ENCODE data around the gene IL2RA. TPM values are rescaled to one million over a fixed set of nuclear protein-coding genes. Genes with fewer than 3 reads are reported as not detected.

IL2RA gene
- total and polyA plus RNA-seq, 7 experiments from 2014 or later: 0.85 to 266 (median 3.3) TPM

DNA sequence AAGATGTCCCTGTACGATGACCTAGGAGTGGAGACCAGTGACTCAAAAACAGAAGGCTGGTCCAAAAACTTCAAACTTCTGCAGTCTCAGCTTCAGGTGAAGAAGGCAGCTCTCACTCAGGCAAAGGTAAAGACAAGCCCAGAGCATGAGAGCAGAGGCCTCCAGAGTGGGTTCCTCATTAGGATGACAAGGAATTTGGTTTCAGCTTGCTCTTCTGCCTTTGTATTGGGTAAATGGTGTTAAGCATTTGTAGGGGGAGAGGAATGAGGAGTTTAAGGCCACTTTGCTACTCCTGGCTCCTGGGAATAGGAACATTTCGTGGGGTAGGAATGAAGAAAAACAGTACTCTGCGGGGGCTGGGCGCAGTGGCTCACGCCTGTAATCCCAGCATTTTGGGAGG, 34.9 kb upstream of the IL2RA start:
- Mint-ChIP-seq H3K36me3 (peaks cover 9 to 26% (median 13%) of the 10 kb centered on the region in 5 donors), H3K27ac (peak overlapping the region in 4 of 9 donors; percentile 6 to 59 (median 31)), H3K9me3 (no peaks in the 10 kb centered on the region), H3K4me3 (no peak overlapping the region), H3K27me3 (no peaks in the 10 kb centered on the region), H3K4me1 (peaks cover 30 to 64% (median 58%) of the 10 kb centered on the region in 7 donors)
- no peak for ATAC-seq
- H3K4me3 ChIP-seq (ENCODE audit: low read length): no peak overlapping the region
- intact Hi-C loops (cut with micrococcal nuclease): no loop called here
- peaks cover 0 to 37% (median 10%) of the 10 kb centered on the region in 3 experiments for H3K36me3 ChIP-seq (ENCODE audit: control insufficient read depth in 2 of 3, insufficient read depth in 3 of 3, low read length in 3 of 3)
- peaks cover 0 to 7% of the 10 kb centered on the region in 2 donors for H3K4me1 ChIP-seq (ENCODE audit: control insufficient read depth in 2 of 2, insufficient read depth in 2 of 2, low read length in 2 of 2)
- no peak overlapping the region for H3K27ac ChIP-seq (ENCODE audit: low read depth, low read length)
- no peaks in the 10 kb centered on the region for H3K9me3 ChIP-seq (ENCODE audit: control insufficient read depth in 2 of 3, low read length in 3 of 3)
- no peaks in the 10 kb centered on the region for H3K27me3 ChIP-seq (ENCODE audit: control insufficient read depth in 2 of 2, insufficient read depth in 2 of 2, low read length in 2 of 2)
- POLR2A ChIA-PET: interaction anchor here (1.1 to 1.5 kb wide), 2 partner anchors 47 to 66 kb away, joined by 3 to 4 read pairs; no protein-coding TSS in a partner anchor
- CTCF ChIA-PET: interaction anchor here (0.8 to 1.1 kb wide), 2 partner anchors 11 to 83 kb away, joined by 4 to 7 read pairs; no protein-coding TSS in a partner anchor
- DNase-seq: no peak

DNA sequence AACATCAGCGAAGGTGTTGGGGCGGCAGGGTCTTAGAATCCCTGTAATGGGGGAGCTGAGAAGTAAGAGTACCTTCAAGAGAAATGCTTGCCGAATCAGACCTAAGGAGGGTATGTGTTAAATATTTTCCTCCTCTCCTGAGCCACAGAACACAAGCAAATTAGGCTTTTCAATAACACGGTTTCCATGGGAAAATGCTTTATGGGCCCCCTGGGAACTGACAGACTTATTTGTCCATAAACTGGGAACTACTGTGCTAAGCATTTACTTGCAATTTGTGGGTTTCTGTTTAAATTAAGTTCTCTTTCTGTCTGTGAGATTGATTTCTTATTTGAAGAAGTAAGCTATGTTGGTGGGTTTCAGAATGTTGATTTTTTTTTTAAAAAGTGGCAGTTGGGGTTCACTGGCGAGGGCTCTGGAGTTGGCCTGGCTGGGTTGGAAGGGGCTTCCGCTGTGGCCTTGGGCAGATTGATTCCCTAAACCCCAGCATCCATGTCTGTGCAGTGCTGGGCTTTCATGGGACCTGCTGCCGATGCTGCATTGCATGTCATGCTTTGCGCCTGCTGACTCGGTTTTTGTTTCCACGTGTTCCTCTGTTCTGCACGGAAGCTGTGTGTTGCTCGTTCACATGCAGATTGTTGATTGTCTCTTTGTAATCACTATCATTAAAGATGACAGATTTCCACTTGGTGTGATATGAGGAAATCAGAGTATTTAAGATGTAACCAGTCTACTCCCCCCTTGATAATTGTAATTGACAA, 33.8 kb upstream of the IL2RA start:
- Histone ChIP-seq H3K27ac (ENCODE audit: low read depth, low read length) (no peak overlapping the region), H3K36me3 (ENCODE audit: control insufficient read depth in 2 of 3, insufficient read depth in 3 of 3, low read length in 3 of 3) (peaks cover 0 to 26% (median 0%) of the 10 kb centered on the region in 3 experiments), H3K9me3 (ENCODE audit: control insufficient read depth in 2 of 3, low read length in 3 of 3) (no peaks in the 10 kb centered on the region), H3K27me3 (ENCODE audit: control insufficient read depth in 2 of 2, insufficient read depth in 2 of 2, low read length in 2 of 2) (no peaks in the 10 kb centered on the region), H3K4me1 (ENCODE audit: control insufficient read depth in 2 of 2, insufficient read depth in 2 of 2, low read length in 2 of 2) (peaks cover 6 to 18% of the 10 kb centered on the region in 2 donors), H3K4me3 (ENCODE audit: low read length) (no peak overlapping the region)
- ATAC-seq (no peak), DNase-seq (no peak)
- peaks cover 6 to 22% (median 10%) of the 10 kb centered on the region in 5 donors for H3K36me3 Mint-ChIP-seq
- H3K27ac Mint-ChIP-seq: peak overlapping the region in 3 of 9 donors; percentile 16 to 65 (median 59)
- H3K4me3 Mint-ChIP-seq: no peak overlapping the region
- H3K9me3 Mint-ChIP-seq: no peaks in the 10 kb centered on the region
- no peaks in the 10 kb centered on the region for H3K27me3 Mint-ChIP-seq
- ChIA-PET POLR2A (interaction anchor here (0.6 to 1.5 kb wide), 4 partner anchors 46 to 276 kb away, joined by 3 to 4 read pairs (median 3); no protein-coding TSS in a partner anchor), CTCF (interaction anchor here (0.6 to 1.8 kb wide), 4 partner anchors 9 to 306 kb away, joined by 4 to 7 read pairs (median 4); no protein-coding TSS in a partner anchor)
- peaks cover 38 to 75% (median 68%) of the 10 kb centered on the region in 7 donors for H3K4me1 Mint-ChIP-seq
- intact Hi-C loops (cut with micrococcal nuclease): no loop called here

DNA sequence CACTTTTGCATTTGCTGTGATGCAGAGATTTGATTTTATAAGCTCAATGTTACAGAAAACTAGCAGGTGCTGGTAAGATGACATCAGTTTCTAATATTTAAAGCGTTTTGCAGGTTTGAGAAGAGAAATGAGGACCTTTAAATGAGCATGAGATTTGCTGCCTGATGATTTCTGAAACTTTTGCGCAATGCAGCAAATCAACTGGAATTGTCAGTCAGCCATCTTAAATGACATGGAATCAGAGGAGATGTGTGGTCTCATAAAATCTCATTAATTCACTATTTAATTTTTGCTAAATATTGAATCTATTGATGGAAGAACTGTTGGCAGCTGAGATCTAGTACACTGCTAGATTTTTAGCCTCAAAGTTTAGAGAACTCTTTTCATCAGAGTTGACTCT, 30.6 kb upstream of the IL2RA start:
- no peaks in the 10 kb centered on the region for H3K9me3 ChIP-seq (ENCODE audit: control insufficient read depth in 2 of 3, low read length in 3 of 3)
- Mint-ChIP-seq H3K4me3 (peak overlapping the region in 4 of 10 donors; percentile 19 to 95 (median 38)), H3K27me3 (no peaks in the 10 kb centered on the region), H3K27ac (peak overlapping the region in 3 of 9 donors; percentile 10 to 55 (median 33)), H3K36me3 (peaks cover 0 to 16% (median 5%) of the 10 kb centered on the region in 5 donors), H3K4me1 (peaks cover 56 to 85% (median 77%) of the 10 kb centered on the region in 7 donors), H3K9me3 (no peaks in the 10 kb centered on the region)
- intact Hi-C loops (cut with micrococcal nuclease): no loop called here
- H3K36me3 ChIP-seq (ENCODE audit: control insufficient read depth in 2 of 3, insufficient read depth in 3 of 3, low read length in 3 of 3): peaks cover 0 to 13% (median 0%) of the 10 kb centered on the region in 3 experiments
- CTCF ChIA-PET: interaction anchor here (1.9 kb wide), 1 partner anchor 78 kb away, joined by 4 read pairs; no protein-coding TSS in a partner anchor
- no peak overlapping the region for H3K4me3 ChIP-seq (ENCODE audit: low read length)
- POLR2A ChIA-PET: interaction anchor here (1.2 kb wide), 1 partner anchor 256 kb away, joined by 3 read pairs; no protein-coding TSS in a partner anchor
- no peak overlapping the region for H3K27ac ChIP-seq (ENCODE audit: low read depth, low read length)
- peaks cover 20 to 34% of the 10 kb centered on the region in 2 donors for H3K4me1 ChIP-seq (ENCODE audit: control insufficient read depth in 2 of 2, insufficient read depth in 2 of 2, low read length in 2 of 2)
- DNase-seq (no peak), ATAC-seq (no peak)
- no peaks in the 10 kb centered on the region for H3K27me3 ChIP-seq (ENCODE audit: control insufficient read depth in 2 of 2, insufficient read depth in 2 of 2, low read length in 2 of 2)

DNA sequence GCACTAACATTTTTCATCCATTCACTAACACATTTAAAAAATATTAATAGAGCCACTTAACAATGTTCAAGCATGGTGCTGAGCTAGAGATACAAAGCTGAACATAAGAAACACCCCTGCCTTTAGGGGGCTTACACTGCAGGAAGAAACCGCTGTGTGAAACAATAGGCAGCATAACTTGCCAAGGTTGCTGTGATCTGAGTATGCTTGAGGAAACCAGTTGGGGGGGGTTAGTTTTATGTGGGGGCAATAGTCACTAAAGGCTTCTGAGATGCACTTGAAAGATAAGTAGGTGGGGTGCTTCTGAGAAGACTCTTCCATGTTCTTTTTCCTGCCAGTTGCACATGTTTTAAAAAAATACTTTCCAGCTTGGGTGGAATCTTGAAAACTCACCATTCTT, 29.5 kb upstream of the IL2RA start:
- intact Hi-C loops (cut with micrococcal nuclease): no loop called here
- H3K4me3 ChIP-seq (ENCODE audit: low read length): no peak overlapping the region
- ChIA-PET CTCF (interaction anchor here (1.0 to 1.9 kb wide), 2 partner anchors 72 to 77 kb away, joined by 3 to 4 read pairs; no protein-coding TSS in a partner anchor), POLR2A (interaction anchor here (0.8 to 1.2 kb wide), 3 partner anchors 23 to 257 kb away, joined by 3 read pairs; no protein-coding TSS in a partner anchor)
- H3K27me3 ChIP-seq (ENCODE audit: control insufficient read depth in 2 of 2, insufficient read depth in 2 of 2, low read length in 2 of 2): no peaks in the 10 kb centered on the region
- peaks cover 0 to 3% (median 0%) of the 10 kb centered on the region in 3 experiments for H3K36me3 ChIP-seq (ENCODE audit: control insufficient read depth in 2 of 3, insufficient read depth in 3 of 3, low read length in 3 of 3)
- peaks cover 20 to 40% of the 10 kb centered on the region in 2 donors for H3K4me1 ChIP-seq (ENCODE audit: control insufficient read depth in 2 of 2, insufficient read depth in 2 of 2, low read length in 2 of 2)
- ATAC-seq (no peak), DNase-seq (peak in 2 of 9 donors; percentile 18 to 35)
- Mint-ChIP-seq H3K27me3 (no peaks in the 10 kb centered on the region), H3K4me3 (peak overlapping the region; percentile 44 to 100 (median 52)), H3K36me3 (peaks cover 0 to 9% (median 0%) of the 10 kb centered on the region in 5 donors), H3K4me1 (peaks cover 56 to 87% (median 83%) of the 10 kb centered on the region in 7 donors), H3K27ac (peak overlapping the region in 7 of 9 donors; percentile 10 to 67 (median 51)), H3K9me3 (peaks cover 0 to 1% (median 0%) of the 10 kb centered on the region in 11 donors)
- no peaks in the 10 kb centered on the region for H3K9me3 ChIP-seq (ENCODE audit: control insufficient read depth in 2 of 3, low read length in 3 of 3)
- peak overlapping the region; percentile 9 for H3K27ac ChIP-seq (ENCODE audit: low read depth, low read length)

DNA sequence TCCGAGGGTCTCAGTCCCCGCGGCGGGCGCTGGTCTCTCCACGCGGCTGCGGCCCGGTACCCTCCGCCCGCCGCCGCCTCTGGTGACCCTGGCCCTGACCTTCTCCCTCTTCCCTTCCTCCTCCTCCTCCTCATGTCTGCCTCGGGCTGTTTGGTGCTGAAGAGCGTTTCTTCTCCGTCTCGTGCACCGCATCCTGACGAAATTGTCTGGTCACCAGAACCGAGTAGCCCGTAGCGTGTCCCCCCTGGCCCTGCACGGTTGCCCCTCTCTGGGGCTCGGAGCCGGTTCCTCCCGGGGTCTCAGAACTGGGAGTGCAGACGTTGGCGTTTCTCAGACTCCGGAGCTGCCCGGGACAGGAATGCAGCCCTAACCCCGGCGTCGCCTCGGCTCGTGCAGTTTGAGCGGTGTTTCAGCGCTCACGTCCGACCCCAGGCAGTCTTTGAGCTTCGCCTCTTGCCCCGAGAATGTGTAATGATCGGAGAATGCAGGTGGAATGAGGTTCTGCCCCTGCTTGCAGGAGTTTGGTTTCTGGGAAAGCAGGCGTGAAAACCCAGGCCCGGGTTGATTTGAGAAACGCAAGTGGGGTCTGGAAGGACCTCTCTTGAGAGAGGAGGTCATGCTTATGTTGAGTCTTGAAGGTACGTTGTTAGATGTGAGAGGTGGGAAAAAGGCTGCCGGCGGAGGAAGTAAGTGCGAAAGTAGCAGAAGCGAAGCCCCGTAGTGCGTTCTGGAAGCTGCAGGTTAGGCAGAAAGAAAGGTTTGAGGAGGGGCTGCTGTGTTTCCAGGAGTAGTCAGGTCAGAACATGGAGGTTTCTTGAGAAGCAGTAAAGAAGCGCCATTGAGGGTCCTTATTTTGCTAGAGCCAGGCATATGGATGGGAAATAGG, 27.4 kb upstream of the IL2RA start:
- H3K4me3 Mint-ChIP-seq: peak overlapping the region; percentile 84 to 100 (median 94)
- H3K27ac Mint-ChIP-seq: peak overlapping the region; percentile 58 to 91 (median 82)
- CTCF ChIA-PET: interaction anchor here (0.7 to 1.9 kb wide), 6 partner anchors 35 to 320 kb away, joined by 3 to 10 read pairs (median 4); no protein-coding TSS in a partner anchor
- Histone ChIP-seq H3K9me3 (ENCODE audit: control insufficient read depth in 2 of 3, low read length in 3 of 3) (no peaks in the 10 kb centered on the region), H3K4me3 (ENCODE audit: low read length) (peak overlapping the region; percentile 85), H3K36me3 (ENCODE audit: control insufficient read depth in 2 of 3, insufficient read depth in 3 of 3, low read length in 3 of 3) (peaks cover 0 to 3% (median 0%) of the 10 kb centered on the region in 3 experiments), H3K4me1 (ENCODE audit: control insufficient read depth in 2 of 2, insufficient read depth in 2 of 2, low read length in 2 of 2) (peaks cover 24 to 45% of the 10 kb centered on the region in 2 donors), H3K27ac (ENCODE audit: low read depth, low read length) (peak overlapping the region; percentile 84), H3K27me3 (ENCODE audit: control insufficient read depth in 2 of 2, insufficient read depth in 2 of 2, low read length in 2 of 2) (no peaks in the 10 kb centered on the region)
- peaks cover 0 to 1% (median 0%) of the 10 kb centered on the region in 11 donors for H3K9me3 Mint-ChIP-seq
- intact Hi-C loops (cut with micrococcal nuclease): loop anchor here (1.0 to 10.0 kb wide), 8 partner anchors 55 to 589 kb away; partner anchors contain the start of genes GDI2 (in 2 of the 2), FBH1 (in 1 of the 2), PRKCQ (in 1 of the 2) and TASOR2 (in 1 of the 2)
- peak in 6 of 9 donors; percentile 19 to 31 (median 27) for DNase-seq
- ATAC-seq: peak; percentile 1
- POLR2A ChIA-PET: interaction anchor here (0.7 to 1.6 kb wide), 7 partner anchors 20 to 504 kb away, joined by 3 to 8 read pairs (median 3); partner anchors contain the start of gene PFKFB3
- H3K4me1 Mint-ChIP-seq: peaks cover 52 to 80% (median 71%) of the 10 kb centered on the region in 7 donors
- H3K27me3 Mint-ChIP-seq: no peaks in the 10 kb centered on the region
- peaks cover 0 to 6% (median 0%) of the 10 kb centered on the region in 5 donors for H3K36me3 Mint-ChIP-seq
